OCI-LY7 (cell line): Measurements from ENCODE around the gene MATR3. TPM values are rescaled to one million over a fixed set of nuclear protein-coding genes. Genes with fewer than 3 reads are reported as not detected.
A peak's percentile ranks its signal among the peaks of the same experiment; 100 is the strongest.

Source experiments
- BruUV-seq: library from RNA; stranded (reverse); fragments of 400-500 nt; replicated peaks from 2 replicates; lab custom pipeline; 2021; lab: Mats Ljungman, UMichigan
- CTCF ChIA-PET: fragments of 300-600 bp; sonication (Branson Sonifier 250); formaldehyde crosslinking; loops from one replicate; lab custom pipeline; 2022; ENCODE audit warnings: antibody characterized with exemption; ENCODE audit not compliant: unreplicated experiment; lab: Charles Lee
- POLR2A ChIA-PET: fragments of 300-600 bp; sonication (Branson Sonifier 250); formaldehyde crosslinking; loops from one replicate; lab custom pipeline; 2022; ENCODE audit warnings: antibody characterized with exemption; lab: Charles Lee
- DNase-seq: peaks from one replicate; pipeline ENCODE4 v3.0.0-alpha.2; 2015; ENCODE audit warnings: low spot score
- H2AFZ ChIP-seq: fragments of 200-600 bp; sonication (generic), shearing (Covaris generic); 2 replicates; pipeline ENCODE4 v1.6.1; 2014; ENCODE audit warnings: mild to moderate bottlenecking, antibody characterized with exemption, low read length, moderate library complexity
- H3K27ac ChIP-seq: fragments of 200-600 bp; sonication (generic); 2 replicates; pipeline ENCODE4 v1.5.1; 2014; ENCODE audit warnings: mixed run types, low read depth, mild to moderate bottlenecking, moderate library complexity, low read length, inconsistent platforms; ENCODE audit not compliant: poor library complexity, severe bottlenecking
- H3K36me3 ChIP-seq: fragments of 200-600 bp; sonication (generic); 2 replicates; pipeline ENCODE4 v1.6.1; 2014; ENCODE audit warnings: mild to moderate bottlenecking, antibody characterized with exemption, low read length, moderate library complexity, mixed read lengths; ENCODE audit not compliant: insufficient read depth
- H3K4me1 ChIP-seq: fragments of 200-600 bp; sonication (generic); 2 replicates; pipeline ENCODE4 v1.5.1; 2014; ENCODE audit warnings: mild to moderate bottlenecking, low read length; ENCODE audit not compliant: insufficient read depth, poor library complexity, severe bottlenecking
- H3K4me2 ChIP-seq: fragments of 200-600 bp; sonication (generic); 2 replicates; pipeline ENCODE4 v1.6.1; 2014; ENCODE audit warnings: mild to moderate bottlenecking, low read length
- H3K4me3 ChIP-seq: fragments of 200-600 bp; sonication (generic); 2 replicates; pipeline ENCODE4 v1.5.1; 2014; ENCODE audit warnings: mild to moderate bottlenecking, low read depth, low read length; ENCODE audit not compliant: poor library complexity, severe bottlenecking
- H3K79me2 ChIP-seq: fragments of 200-600 bp; sonication (generic); 2 replicates; pipeline ENCODE4 v1.6.1; 2016; ENCODE audit warnings: low read depth, mild to moderate bottlenecking, low read length, moderate library complexity, mixed read lengths; ENCODE audit not compliant: insufficient read depth
- H3K9me2 ChIP-seq: fragments of 200-600 bp; sonication (generic); 2 replicates; pipeline ENCODE4 v1.6.1; 2016; ENCODE audit warnings: mild to moderate bottlenecking, low read length, mixed read lengths; ENCODE audit not compliant: insufficient read depth
- H3K9me3 ChIP-seq: fragments of 200-600 bp; sonication (generic); 2 replicates; pipeline ENCODE4 v1.6.1; 2014; ENCODE audit warnings: mild to moderate bottlenecking, mixed run types, low read length, mixed read lengths
- H4K20me1 ChIP-seq: fragments of 200-600 bp; sonication (generic); 2 replicates; pipeline ENCODE4 v1.6.1; 2014; ENCODE audit warnings: mild to moderate bottlenecking, antibody characterized with exemption, low read length, moderate library complexity, mixed read lengths; ENCODE audit not compliant: insufficient read depth
- EZH2phosphoT487 ChIP-seq: fragments of 200-600 bp; sonication (generic); IDR thresholded peaks from 2 replicates; pipeline ENCODE4 v1.6.1; 2018; ENCODE audit warnings: low read depth, borderline replicate concordance, mild to moderate bottlenecking, mixed run types, antibody characterized with exemption, low read length, moderate library complexity, mixed read lengths
- intact Hi-C: fragments of 100-400 bp; cut with micrococcal nuclease; formaldehyde crosslinking; loops from one replicate; pipeline ENCODE4 v1.10.0; 2022; ENCODE audit not compliant: unreplicated experiment
- total RNA-seq, 2 experiments: library from RNA; depleted of rRNA in 1 of 2; stranded (reverse); fragments of >200 nt in 1 of 2; shearing (Covaris generic) in 1 of 2; gene quantifications; 2 replicates each; pipeline ENCODE4 v1.2.3, GENCODE V29; 2014 to 2022
- TF ChIP-seq, protein P1 (sequence below): fragments of 200-600 bp; sonication (generic); conservative IDR thresholded peaks from 2 replicates; pipeline ENCODE4 v1.5.1; 2014; ENCODE audit warnings: mild to moderate bottlenecking, antibody characterized with exemption, low read length, moderate library complexity, mixed read lengths

MATR3 gene
- total RNA-seq, 2 experiments from 2014 or later: 205 to 270 TPM

DNA sequence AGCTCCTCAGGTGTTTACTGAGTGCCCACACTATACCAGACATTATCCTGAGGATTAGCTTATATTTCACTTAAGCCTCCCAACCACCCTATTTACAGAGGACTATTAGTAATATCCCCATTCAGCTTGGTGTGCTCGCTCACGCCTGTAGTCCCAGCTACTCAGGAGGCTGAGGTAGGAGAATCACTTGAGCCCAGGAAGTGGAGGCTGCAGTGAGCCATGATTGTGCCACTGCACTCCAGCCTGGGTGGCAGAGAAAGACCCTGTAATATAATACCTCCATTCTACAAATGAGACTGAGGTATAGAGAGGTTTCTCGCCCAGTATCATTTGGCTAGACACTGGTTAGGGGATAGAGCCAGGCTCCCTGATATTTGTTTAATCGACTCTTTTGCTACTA, 18.0 kb upstream of the MATR3 start:
- Histone ChIP-seq H3K9me2 (no peaks in the 10 kb centered on the region), H3K4me2 (peak overlapping the region; percentile 81), H3K79me2 (peaks cover 62% of the 10 kb centered on the region), H3K36me3 (peaks cover 64% of the 10 kb centered on the region), H4K20me1 (peaks cover 23% of the 10 kb centered on the region; the same call in 1 of the 2 replicates), H2AFZ (no peak overlapping the region), H3K4me1 (peaks cover 63% of the 10 kb centered on the region), H3K9me3 (no peaks in the 10 kb centered on the region), H3K27ac (peak overlapping the region; percentile 74), H3K4me3 (peak overlapping the region; percentile 91)
- TF ChIP-seq EZH2phosphoT487: no peak
- TF ChIP-seq, protein P1, sequence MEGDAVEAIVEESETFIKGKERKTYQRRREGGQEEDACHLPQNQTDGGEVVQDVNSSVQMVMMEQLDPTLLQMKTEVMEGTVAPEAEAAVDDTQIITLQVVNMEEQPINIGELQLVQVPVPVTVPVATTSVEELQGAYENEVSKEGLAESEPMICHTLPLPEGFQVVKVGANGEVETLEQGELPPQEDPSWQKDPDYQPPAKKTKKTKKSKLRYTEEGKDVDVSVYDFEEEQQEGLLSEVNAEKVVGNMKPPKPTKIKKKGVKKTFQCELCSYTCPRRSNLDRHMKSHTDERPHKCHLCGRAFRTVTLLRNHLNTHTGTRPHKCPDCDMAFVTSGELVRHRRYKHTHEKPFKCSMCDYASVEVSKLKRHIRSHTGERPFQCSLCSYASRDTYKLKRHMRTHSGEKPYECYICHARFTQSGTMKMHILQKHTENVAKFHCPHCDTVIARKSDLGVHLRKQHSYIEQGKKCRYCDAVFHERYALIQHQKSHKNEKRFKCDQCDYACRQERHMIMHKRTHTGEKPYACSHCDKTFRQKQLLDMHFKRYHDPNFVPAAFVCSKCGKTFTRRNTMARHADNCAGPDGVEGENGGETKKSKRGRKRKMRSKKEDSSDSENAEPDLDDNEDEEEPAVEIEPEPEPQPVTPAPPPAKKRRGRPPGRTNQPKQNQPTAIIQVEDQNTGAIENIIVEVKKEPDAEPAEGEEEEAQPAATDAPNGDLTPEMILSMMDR: no peak
- BruUV-seq: no TSS peak
- DNase-seq: no peak
- ChIA-PET POLR2A (interaction anchor here (0.5 to 2.4 kb wide), 9 partner anchors 11 to 309 kb away, joined by 3 to 14 read pairs (median 5); partner anchors contain the start of genes MATR3 and SLC23A1), CTCF (interaction anchor here (0.6 to 1.4 kb wide), 2 partner anchors 10 to 18 kb away, joined by 5 to 23 read pairs; no protein-coding TSS in a partner anchor)
- intact Hi-C loops: loop anchor here (2.0 to 5.0 kb wide), 2 partner anchors 19 to 117 kb away; no protein-coding TSS in a partner anchor

DNA sequence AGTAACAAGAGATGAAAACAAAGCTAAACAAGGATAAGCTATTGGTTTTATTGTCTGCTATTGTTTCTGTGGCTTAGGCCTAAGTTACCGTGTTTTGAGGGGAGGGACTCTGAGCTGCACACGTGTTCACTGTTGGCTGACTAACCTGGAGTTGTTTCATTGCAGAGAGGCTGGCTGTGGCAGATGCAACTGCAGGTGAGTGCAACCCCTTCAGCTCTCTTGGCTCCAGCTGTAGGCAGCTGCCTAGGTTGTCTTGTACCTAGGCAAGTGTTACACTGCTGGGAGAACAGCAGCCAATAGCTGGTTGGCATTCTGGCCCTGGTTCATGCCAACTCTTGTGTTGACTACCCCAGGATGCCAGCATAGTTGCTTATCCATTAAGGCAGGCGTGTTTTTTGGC, 17.6 kb upstream of the MATR3 start:
- peak; percentile 63 for DNase-seq
- POLR2A ChIA-PET: interaction anchor here (0.5 to 2.4 kb wide), 15 partner anchors 10 to 309 kb away, joined by 3 to 14 read pairs (median 5); partner anchors contain the start of genes MATR3, PAIP2 and SLC23A1
- Histone ChIP-seq H2AFZ (no peak overlapping the region), H4K20me1 (peaks cover 23% of the 10 kb centered on the region; the same call in 1 of the 2 replicates), H3K4me3 (peak overlapping the region; percentile 91), H3K9me2 (no peaks in the 10 kb centered on the region), H3K27ac (peak overlapping the region; percentile 74), H3K36me3 (peaks cover 69% of the 10 kb centered on the region), H3K9me3 (no peaks in the 10 kb centered on the region), H3K79me2 (peaks cover 66% of the 10 kb centered on the region), H3K4me1 (peaks cover 67% of the 10 kb centered on the region), H3K4me2 (peak overlapping the region; percentile 81)
- intact Hi-C loops: loop anchor here (2.0 to 5.0 kb wide), 2 partner anchors 19 to 116 kb away; no protein-coding TSS in a partner anchor
- no TSS peak for BruUV-seq
- TF ChIP-seq, protein P1: no peak
- no peak for TF ChIP-seq EZH2phosphoT487
- CTCF ChIA-PET: interaction anchor here (0.5 to 1.4 kb wide), 3 partner anchors 10 to 895 kb away, joined by 3 to 23 read pairs (median 5); no protein-coding TSS in a partner anchor

DNA sequence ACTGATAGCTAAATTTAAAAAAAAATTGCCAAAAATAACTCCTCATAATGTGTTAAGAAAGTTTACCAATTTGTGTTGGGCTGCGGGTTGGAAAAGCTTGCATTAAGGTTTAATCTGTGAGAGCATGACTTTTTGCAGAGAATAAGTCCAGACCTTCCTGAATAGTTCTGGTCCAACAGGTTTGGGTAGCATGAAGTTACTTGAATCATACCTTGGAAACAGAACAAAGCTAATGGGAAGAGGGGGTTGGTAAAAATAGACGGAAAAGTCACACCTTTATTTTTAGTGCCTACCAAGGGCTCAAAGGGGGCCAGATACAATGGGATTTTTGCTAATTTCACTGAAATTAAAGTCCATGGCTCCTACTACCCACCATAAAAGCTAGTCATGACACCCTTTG, 17.1 kb upstream of the MATR3 start:
- Histone ChIP-seq H3K4me3 (peak overlapping the region; percentile 91), H3K4me2 (peak overlapping the region; percentile 81), H3K79me2 (peaks cover 67% of the 10 kb centered on the region), H4K20me1 (peaks cover 23% of the 10 kb centered on the region; the same call in 1 of the 2 replicates), H3K9me2 (no peaks in the 10 kb centered on the region), H3K4me1 (peaks cover 71% of the 10 kb centered on the region), H3K36me3 (peaks cover 73% of the 10 kb centered on the region), H3K9me3 (no peaks in the 10 kb centered on the region), H3K27ac (peak overlapping the region; percentile 74), H2AFZ (no peak overlapping the region)
- TSS peak; percentile 46 for BruUV-seq
- no peak for DNase-seq
- ChIA-PET CTCF (interaction anchor here (0.5 to 1.4 kb wide), 2 partner anchors 9 to 894 kb away, joined by 3 to 5 read pairs; no protein-coding TSS in a partner anchor), POLR2A (interaction anchor here (0.8 to 2.4 kb wide), 15 partner anchors 10 to 134 kb away, joined by 3 to 14 read pairs (median 4); partner anchors contain the start of genes MATR3, PAIP2 and SLC23A1)
- intact Hi-C loops: loop anchor here (5.0 kb wide), 1 partner anchor 116 kb away; no protein-coding TSS in a partner anchor
- TF ChIP-seq, protein P1: no peak
- TF ChIP-seq EZH2phosphoT487: no peak
